HG03045 (cell line): Measurements from ENCODE around the gene NHS.

Experiments used
- ATAC-seq: cut with Tn5 transposase; IDR thresholded peaks from one replicate; pipeline ENCODE4 v1.9.1; 2021; ENCODE audit warnings: mild to moderate bottlenecking, moderate library complexity; ENCODE audit not compliant: unreplicated experiment

NHS gene

DNA sequence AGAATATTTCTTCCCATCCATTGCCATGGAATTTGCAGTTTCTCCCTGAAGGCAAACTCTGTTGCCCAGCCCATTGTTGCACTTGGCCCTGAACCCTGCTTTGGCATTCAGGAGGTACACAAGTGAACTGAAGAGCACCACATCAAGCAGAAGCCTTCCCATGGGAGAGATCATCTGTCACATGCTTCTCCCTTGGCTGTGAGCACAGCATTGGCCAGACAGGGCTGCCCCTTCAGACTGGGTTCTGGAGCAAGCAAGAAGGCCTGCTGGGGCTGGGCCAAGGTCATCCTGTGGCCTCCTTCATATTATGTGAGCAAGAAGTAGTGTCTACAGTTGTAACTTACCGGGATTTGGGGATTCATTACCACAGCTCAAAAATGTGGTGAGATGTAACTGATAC is 385.0 kb downstream of the NHS start:
- no peak for ATAC-seq

DNA sequence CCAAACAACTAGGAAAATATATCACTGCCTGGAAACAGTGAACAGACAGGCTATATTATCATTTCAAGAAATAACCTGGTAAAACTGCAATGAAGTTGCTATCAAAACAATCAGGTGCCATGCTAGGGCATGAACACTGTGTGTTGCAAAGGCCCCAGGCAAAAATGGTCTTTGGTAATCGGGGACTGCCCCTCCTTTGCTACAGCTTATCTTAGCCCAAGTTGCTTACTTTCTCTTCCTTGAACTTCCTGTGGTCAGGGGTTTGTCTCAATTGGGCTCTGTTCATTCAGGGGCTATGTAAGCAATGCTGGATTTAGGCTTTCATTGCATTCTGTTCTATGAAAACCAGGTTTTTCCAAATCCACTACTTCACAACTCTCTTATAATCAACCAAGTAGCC is 392.7 kb downstream of the NHS start:
- ATAC-seq: no peak

DNA sequence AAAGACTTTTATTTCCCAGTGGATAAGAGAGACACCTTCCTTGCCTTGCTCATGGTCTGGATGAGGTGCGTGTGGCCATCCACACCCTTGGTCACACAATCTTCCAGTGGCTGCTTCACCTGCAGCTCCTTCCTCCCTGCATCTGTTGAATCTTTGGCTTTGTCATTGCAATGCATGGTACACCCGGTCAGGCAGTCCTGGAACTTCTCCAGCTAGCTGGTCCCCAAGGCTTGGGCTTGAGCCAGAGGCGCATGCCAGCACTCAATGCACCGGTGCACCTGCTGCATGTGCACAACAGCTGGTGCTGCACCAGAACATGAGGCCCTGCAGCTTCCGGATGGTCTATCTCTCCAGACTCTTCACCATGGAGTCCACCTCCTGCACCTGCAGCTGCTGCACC is 394.0 kb downstream of the NHS start:
- ATAC-seq: no peak

GRCh38 chrX:17769701-17770269 is 394.8 kb downstream of the NHS start:
- no peak for ATAC-seq

DNA sequence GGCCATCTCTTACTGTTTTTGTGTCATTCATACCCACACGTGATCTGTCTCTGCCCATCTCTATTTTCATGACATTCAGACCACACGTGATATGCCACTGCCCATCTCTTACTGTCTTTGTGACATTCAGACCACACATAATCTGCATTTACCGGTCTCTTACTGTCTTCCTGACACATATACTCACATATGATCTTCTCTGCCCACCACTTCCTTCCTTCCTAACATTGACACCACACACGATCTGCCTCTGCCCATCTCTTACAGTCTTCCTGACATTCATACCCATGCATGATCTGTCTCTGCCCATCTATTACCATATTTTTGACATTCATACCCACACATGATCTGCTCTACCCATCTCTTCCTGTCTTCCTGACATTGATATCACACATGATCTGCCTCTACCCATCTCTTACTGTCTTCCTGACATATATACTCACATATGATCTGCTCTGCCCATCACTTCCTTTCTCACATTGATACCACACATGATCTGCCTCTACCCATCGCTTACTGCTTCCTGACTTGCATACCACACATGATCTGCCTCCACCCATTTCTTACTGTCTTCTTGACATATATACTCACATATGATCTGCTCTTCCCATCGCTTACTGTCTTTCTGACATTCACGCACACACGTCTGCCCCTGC is 398.3 kb downstream of the NHS start:
- no peak for ATAC-seq

DNA sequence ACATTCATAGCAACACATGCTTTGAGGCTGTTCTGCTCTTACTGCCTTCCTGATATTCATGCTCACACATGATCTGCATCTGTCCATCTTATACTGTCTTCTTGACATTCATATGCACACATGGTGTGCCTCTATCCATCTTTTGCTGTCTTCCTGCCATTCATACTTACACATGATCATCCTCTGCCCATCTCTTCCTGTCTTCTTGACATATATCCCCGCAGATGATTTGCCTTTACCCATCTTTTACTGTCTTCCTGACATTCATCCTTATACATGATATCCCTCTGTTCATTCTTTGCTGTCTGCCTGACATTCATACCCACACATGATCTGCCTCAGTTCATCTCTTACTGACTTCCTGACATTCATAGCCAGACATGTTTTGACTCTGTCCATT is 399.1 kb downstream of the NHS start:
- no peak for ATAC-seq

DNA sequence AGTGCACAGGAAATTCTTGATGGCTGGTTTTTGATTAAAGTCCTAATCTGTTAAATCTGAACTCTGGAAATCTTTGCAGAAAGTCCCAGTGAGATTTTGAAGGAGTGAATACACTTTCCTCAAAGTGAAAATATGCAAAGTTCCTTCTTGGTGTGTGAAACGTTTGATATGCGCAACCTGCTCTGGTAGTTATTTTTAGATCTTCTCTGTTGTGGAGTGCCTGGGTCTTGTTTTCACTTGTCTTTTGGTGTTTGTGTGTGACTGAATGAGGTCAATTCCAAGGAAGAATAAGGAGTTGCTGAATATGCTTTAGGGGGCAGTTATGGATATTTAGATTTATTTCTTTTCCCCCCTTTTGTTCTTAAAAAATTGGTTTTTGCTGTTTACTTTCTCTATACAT is 404.0 kb downstream of the NHS start:
- no peak for ATAC-seq

DNA sequence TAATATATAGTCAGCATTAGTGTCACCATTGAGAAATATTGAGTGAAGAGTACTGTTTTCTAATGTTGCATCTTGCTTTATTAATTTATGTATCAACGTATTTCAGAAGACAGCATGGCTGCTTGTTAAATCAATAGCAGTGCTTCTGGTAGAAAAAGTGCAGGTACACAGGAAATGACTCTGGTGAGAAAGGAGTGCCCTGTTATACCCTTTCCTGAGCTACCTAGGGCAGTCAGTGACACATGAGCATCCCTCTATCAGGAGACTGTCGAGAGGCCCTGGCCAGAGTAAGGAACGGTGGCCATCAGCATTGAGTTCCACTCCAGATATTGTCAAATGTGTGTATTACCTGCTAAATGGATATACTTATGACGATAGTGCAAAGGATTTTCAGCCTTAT is 404.4 kb downstream of the NHS start:
- no peak for ATAC-seq
